Measurements from ENCODE around the gene HSBP1. TPM values are rescaled to one million over a fixed set of nuclear protein-coding genes. Genes with fewer than 3 reads are reported as not detected.

The HSBP1 gene
- total RNA-seq, 1 donor: 18.8 TPM

GRCh38 chr16:83851473-83851872, 43.7 kb downstream of the HSBP1 start:
- no peak for TF ChIP-seq CTCF (IDR thresholded peaks at IDR 0.05; ENCODE audit: extremely low read depth, low read depth, low read length)
- H4K20me1 ChIP-seq (ENCODE audit: insufficient read depth, low read length): no peaks in the 10 kb centered on the region
- no peaks in the 10 kb centered on the region for H3K9me3 ChIP-seq (ENCODE audit: low read depth, low read length)
- H3K4me2 ChIP-seq (ENCODE audit: insufficient read depth, low read length): no peak overlapping the region
- H3K27ac ChIP-seq (ENCODE audit: low read depth, low read length): no peak overlapping the region
- no peaks in the 10 kb centered on the region for H3K79me2 ChIP-seq (ENCODE audit: insufficient read depth, low read length)
- no peaks in the 10 kb centered on the region for H3K36me3 ChIP-seq (ENCODE audit: insufficient read depth, low read length)
- no peaks in the 10 kb centered on the region for H3K4me1 ChIP-seq (ENCODE audit: insufficient read depth, low read length)
- no peak overlapping the region for H2AFZ ChIP-seq (ENCODE audit: low read length)
- DNase-seq (ENCODE audit: insufficient read length, low spot score, missing footprints): no peak
- no peak overlapping the region for H3K4me3 ChIP-seq (ENCODE audit: insufficient read depth, low read length)
- H3K27me3 ChIP-seq (ENCODE audit: insufficient read depth, low read length): peaks cover 9% of the 10 kb centered on the region

GRCh38 chr16:83852774-83853173, 45.0 kb downstream of the HSBP1 start:
- H4K20me1 ChIP-seq (ENCODE audit: insufficient read depth, low read length): no peaks in the 10 kb centered on the region
- no peak overlapping the region for H2AFZ ChIP-seq (ENCODE audit: low read length)
- no peaks in the 10 kb centered on the region for H3K4me1 ChIP-seq (ENCODE audit: insufficient read depth, low read length)
- no peak overlapping the region for H3K4me3 ChIP-seq (ENCODE audit: insufficient read depth, low read length)
- no peak for TF ChIP-seq CTCF (IDR thresholded peaks at IDR 0.05; ENCODE audit: extremely low read depth, low read depth, low read length)
- H3K4me2 ChIP-seq (ENCODE audit: insufficient read depth, low read length): no peak overlapping the region
- no peaks in the 10 kb centered on the region for H3K9me3 ChIP-seq (ENCODE audit: low read depth, low read length)
- H3K36me3 ChIP-seq (ENCODE audit: insufficient read depth, low read length): no peaks in the 10 kb centered on the region
- H3K79me2 ChIP-seq (ENCODE audit: insufficient read depth, low read length): no peaks in the 10 kb centered on the region
- H3K27ac ChIP-seq (ENCODE audit: low read depth, low read length): no peak overlapping the region
- DNase-seq (ENCODE audit: insufficient read length, low spot score, missing footprints): no peak
- peaks cover 11% of the 10 kb centered on the region for H3K27me3 ChIP-seq (ENCODE audit: insufficient read depth, low read length)

- Histone ChIP-seq H3K9me3 (ENCODE audit: low read depth, low read length) (no peaks in the 10 kb centered on the region), H3K4me1 (ENCODE audit: insufficient read depth, low read length) (no peaks in the 10 kb centered on the region), H3K4me2 (ENCODE audit: insufficient read depth, low read length) (no peak overlapping the region), H3K27me3 (ENCODE audit: insufficient read depth, low read length) (peaks cover 11% of the 10 kb centered on the region), H3K79me2 (ENCODE audit: insufficient read depth, low read length) (no peaks in the 10 kb centered on the region), H4K20me1 (ENCODE audit: insufficient read depth, low read length) (no peaks in the 10 kb centered on the region), H3K4me3 (ENCODE audit: insufficient read depth, low read length) (no peak overlapping the region), H3K27ac (ENCODE audit: low read depth, low read length) (no peak overlapping the region), H2AFZ (ENCODE audit: low read length) (no peak overlapping the region), H3K36me3 (ENCODE audit: insufficient read depth, low read length) (no peaks in the 10 kb centered on the region)
- DNase-seq (ENCODE audit: insufficient read length, low spot score, missing footprints): no peak
- TF ChIP-seq CTCF (IDR thresholded peaks at IDR 0.05; ENCODE audit: extremely low read depth, low read depth, low read length): no peak
Measured at GRCh38 chr16:83853834-83854233, 46.1 kb downstream of the HSBP1 start.

- TF ChIP-seq CTCF (IDR thresholded peaks at IDR 0.05; ENCODE audit: extremely low read depth, low read depth, low read length): no peak
- no peak for DNase-seq (ENCODE audit: insufficient read length, low spot score, missing footprints)
Measured at GRCh38 chr16:83854420-83854819, 46.6 kb downstream of the HSBP1 start.

More at GRCh38 chr16:83854420-83854819, 46.6 kb downstream of the HSBP1 start:
- H3K4me3 ChIP-seq (ENCODE audit: insufficient read depth, low read length): no peak overlapping the region
- H3K27me3 ChIP-seq (ENCODE audit: insufficient read depth, low read length): peaks cover 11% of the 10 kb centered on the region
- no peaks in the 10 kb centered on the region for H3K4me1 ChIP-seq (ENCODE audit: insufficient read depth, low read length)
- no peak overlapping the region for H3K4me2 ChIP-seq (ENCODE audit: insufficient read depth, low read length)
- no peak overlapping the region for H3K27ac ChIP-seq (ENCODE audit: low read depth, low read length)
- H4K20me1 ChIP-seq (ENCODE audit: insufficient read depth, low read length): no peaks in the 10 kb centered on the region
- H3K36me3 ChIP-seq (ENCODE audit: insufficient read depth, low read length): no peaks in the 10 kb centered on the region
- H3K9me3 ChIP-seq (ENCODE audit: low read depth, low read length): no peaks in the 10 kb centered on the region
- H3K79me2 ChIP-seq (ENCODE audit: insufficient read depth, low read length): no peaks in the 10 kb centered on the region
- no peak overlapping the region for H2AFZ ChIP-seq (ENCODE audit: low read length)
